ENCODE data around the gene GLYATL3. TPM values are rescaled to one million over a fixed set of nuclear protein-coding genes. Genes with fewer than 3 reads are reported as not detected.

GLYATL3 gene
- total RNA-seq, 1 donor from 2014 or later = not detected

Other genes starting within 250 kb of the GLYATL3 start
- gene MMUT, start 36.7 kb upstream of the GLYATL3 start, total RNA-seq = 15.6 and 24.8 TPM in 2 replicates
- gene CENPQ, start 36.6 kb upstream of the GLYATL3 start, total RNA-seq = 5.0 and 10.4 TPM in 2 replicates
- gene C6orf141, start 50.7 kb downstream of the GLYATL3 start, total RNA-seq = 2.4 and 4.7 TPM in 2 replicates
- not detected in 2 replicates for gene RHAG, start 136.9 kb downstream of the GLYATL3 start, total RNA-seq
- 0.10 TPM in 1 of 2 replicates, not detected in the other for gene CRISP2, start 213.6 kb downstream of the GLYATL3 start, total RNA-seq
- not detected in 2 replicates for gene CRISP3, start 244.5 kb downstream of the GLYATL3 start, total RNA-seq